IMR-90 (cell line): ENCODE measurements around the gene TEP1. TPM values are rescaled to one million over a fixed set of nuclear protein-coding genes. Genes with fewer than 3 reads are reported as not detected.
A peak's percentile ranks its signal among the peaks of the same experiment; 100 is the strongest.

Experiments
- ATAC-seq: fragments of 200-7000 bp; cut with Tn5 transposase; 2 replicates; pipeline ENCODE4 v1.9.1; 2020; ENCODE audit warnings: low read depth, mild to moderate bottlenecking, moderate library complexity
- BruUV-seq: library from RNA; stranded (reverse); fragments of 400-500 nt; replicated peaks from 2 replicates; lab custom pipeline; 2021; lab: Mats Ljungman, UMichigan
- CTCF ChIA-PET: fragments of 300-600 bp; formaldehyde crosslinking; extraction: SDS; loops from one replicate; lab custom pipeline; 2021; ENCODE audit warnings: antibody characterized with exemption; lab: Yijun Ruan, JAX
- POLR2A ChIA-PET: fragments of 300-600 bp; sonication (Branson Sonifier 250); formaldehyde crosslinking; loops from one replicate; lab custom pipeline; 2022; ENCODE audit warnings: antibody characterized with exemption; ENCODE audit not compliant: unreplicated experiment; lab: Charles Lee
- DNase-seq: peaks from one replicate; pipeline ENCODE4 v3.0.0; 2013
- H2AFZ ChIP-seq: replicated peaks from 2 replicates; pipeline ENCODE3; 2013; ENCODE audit warnings: low read length, mild to moderate bottlenecking; ENCODE audit not compliant: poor library complexity
- H2AK5ac ChIP-seq: 2 replicates; pipeline ENCODE4 v1.6.1; 2013; ENCODE audit warnings: low read depth, low read length, inconsistent platforms
- H2AK9ac ChIP-seq: replicated peaks from 2 replicates; pipeline ENCODE3; 2013; ENCODE audit warnings: mild to moderate bottlenecking, low read depth, low read length, moderate library complexity; ENCODE audit not compliant: poor library complexity
- H2BK120ac ChIP-seq: 2 replicates; pipeline ENCODE4 v1.6.1; 2013; ENCODE audit warnings: low read depth, low read length, inconsistent platforms
- H2BK15ac ChIP-seq: 3 replicates; pipeline ENCODE4 v1.6.1; 2013; ENCODE audit warnings: low read depth, low read length, inconsistent platforms
- H2BK20ac ChIP-seq: 2 replicates; pipeline ENCODE4 v1.6.1; 2013; ENCODE audit warnings: low read depth, mild to moderate bottlenecking, inconsistent platforms, low read length, moderate library complexity
- H2BK5ac ChIP-seq: 2 replicates; pipeline ENCODE4 v1.6.1; 2013; ENCODE audit warnings: mild to moderate bottlenecking, low read depth, low read length, inconsistent platforms; ENCODE audit not compliant: poor library complexity, severe bottlenecking
- H3K14ac ChIP-seq: replicated peaks from 2 replicates; pipeline ENCODE4 v1.6.1; 2013; ENCODE audit warnings: low read depth, low read length, inconsistent platforms
- H3K18ac ChIP-seq: 2 replicates; pipeline ENCODE4 v1.6.1; 2013; ENCODE audit warnings: low read depth, low read length, control low read depth
- H3K23ac ChIP-seq: 2 replicates; pipeline ENCODE4 v1.6.1; 2013; ENCODE audit warnings: low read depth, low read length, inconsistent platforms
- H3K27ac ChIP-seq: 2 replicates; pipeline ENCODE4 v1.5.1; 2013; ENCODE audit warnings: mild to moderate bottlenecking, control low read depth, low read length; ENCODE audit not compliant: insufficient read depth
- H3K27me3 ChIP-seq: 2 replicates; pipeline ENCODE4 v1.6.1; 2013; ENCODE audit warnings: low read length; ENCODE audit not compliant: control insufficient read depth, insufficient read depth
- H3K36me3 ChIP-seq: 2 replicates; pipeline ENCODE4 v1.6.1; 2013; ENCODE audit warnings: low read length, mixed read lengths; ENCODE audit not compliant: control insufficient read depth, insufficient read depth
- H3K4ac ChIP-seq: 2 replicates; pipeline ENCODE4 v1.6.1; 2013; ENCODE audit warnings: low read depth, low read length, inconsistent platforms
- H3K4me1 ChIP-seq: 2 replicates; pipeline ENCODE4 v1.6.1; 2013; ENCODE audit warnings: low read length, mixed read lengths; ENCODE audit not compliant: control insufficient read depth, insufficient read depth
- H3K4me2 ChIP-seq: 2 replicates; pipeline ENCODE4 v1.6.1; 2013; ENCODE audit warnings: low read depth, mild to moderate bottlenecking, control low read depth, low read length, moderate library complexity
- H3K4me3 ChIP-seq: 2 replicates; pipeline ENCODE4 v1.5.1; 2013; ENCODE audit warnings: low read depth, mild to moderate bottlenecking, control low read depth, low read length, moderate library complexity; ENCODE audit not compliant: insufficient read depth
- H3K56ac ChIP-seq: 2 replicates; pipeline ENCODE4 v1.6.1; 2013; ENCODE audit warnings: low read length, inconsistent platforms; ENCODE audit not compliant: insufficient read depth; ENCODE audit errors: extremely low read depth
- H3K79me1 ChIP-seq, 2 experiments: 2 replicates each; pipeline ENCODE4 v1.6.1; 2013; ENCODE audit warnings: low read length in 2 of 2, inconsistent platforms in 1 of 2, low read depth in 1 of 2
- H3K9ac ChIP-seq: 2 replicates; pipeline ENCODE4 v1.6.1; 2013; ENCODE audit warnings: low read depth, low read length, control low read depth
- H3K9me1 ChIP-seq: 2 replicates; pipeline ENCODE4 v1.6.1; 2013; ENCODE audit warnings: low read length, inconsistent platforms; ENCODE audit not compliant: insufficient read depth
- H3K9me3 ChIP-seq: 2 replicates; pipeline ENCODE4 v1.6.1; 2013; ENCODE audit warnings: low read length; ENCODE audit not compliant: control insufficient read depth, insufficient read depth
- H4K20me1 ChIP-seq: 2 replicates; pipeline ENCODE4 v1.6.1; 2013; ENCODE audit warnings: low read length, inconsistent platforms; ENCODE audit not compliant: insufficient read depth
- H4K5ac ChIP-seq: 2 replicates; pipeline ENCODE4 v1.6.1; 2013; ENCODE audit warnings: mild to moderate bottlenecking, low read depth, low read length, control low read depth
- H4K8ac ChIP-seq, 2 experiments: 2 replicates each; pipeline ENCODE4 v1.6.1; 2013; ENCODE audit warnings: low read depth in 2 of 2, low read length in 2 of 2, control low read depth in 1 of 2, inconsistent platforms in 1 of 2
- H4K91ac ChIP-seq: 2 replicates; pipeline ENCODE4 v1.6.1; 2013; ENCODE audit warnings: low read depth, low read length, inconsistent platforms; ENCODE audit not compliant: insufficient read depth
- BHLHE40 ChIP-seq: fragments of 150-350 bp; IDR thresholded peaks from 2 replicates; pipeline ENCODE4 v1.6.1; 2016; ENCODE audit warnings: mild to moderate bottlenecking, low read depth, low read length
- CHD1 ChIP-seq: IDR thresholded peaks from 2 replicates; pipeline ENCODE4 v1.6.1; 2012; ENCODE audit warnings: low read depth, low read length, improper control_type of control experiment
- FOS ChIP-seq: fragments of 150-350 bp; IDR thresholded peaks from 2 replicates; pipeline ENCODE4 v1.6.1; 2016; ENCODE audit warnings: low read depth, low read length
- MAZ ChIP-seq: IDR thresholded peaks from 2 replicates; pipeline ENCODE4 v1.6.1; 2012; ENCODE audit warnings: low read depth, mild to moderate bottlenecking, low read length, improper control_type of control experiment, moderate library complexity, borderline replicate concordance
- SMC3 ChIP-seq: fragments of 150-350 bp; IDR thresholded peaks from 2 replicates; pipeline ENCODE4 v1.6.1; 2016; ENCODE audit warnings: low read depth, mild to moderate bottlenecking, antibody characterized with exemption, low read length, moderate library complexity
- USF2 ChIP-seq: fragments of 150-350 bp; IDR thresholded peaks from 2 replicates; pipeline ENCODE4 v1.6.1; 2017; ENCODE audit warnings: mild to moderate bottlenecking, antibody characterized with exemption, low read length, low read depth
- WGBS, 2 experiments: methylation state at CpG; one replicate each; pipeline versions ENCODE4 v1.1.5 to v1.1.7; 2013; ENCODE audit warnings: missing lambda C conversion rate in 2 of 2; ENCODE audit not compliant: insufficient read length in 1 of 2; ENCODE audit errors: extremely low coverage in 2 of 2; 5-methylcytosine and 5-hydroxymethylcytosine counted together
- dilution Hi-C: fragments of 300-500 bp; cut with HindIII; formaldehyde crosslinking; loops from one replicate; pipeline ENCODE4 v1.14.3; 2018; ENCODE audit warnings: low sequenced_read_pairs; ENCODE audit not compliant: unreplicated experiment
- in situ Hi-C: fragments of 300-500 bp; cut with MboI; formaldehyde crosslinking; loops from 3 replicates; pipeline ENCODE4 v1.14.3; 2019; ENCODE audit warnings: low sequenced_read_pairs, inconsistent platforms, mixed read lengths
- intact Hi-C: fragments of 100-400 bp; cut with micrococcal nuclease; formaldehyde crosslinking; loops from 2 replicates; pipeline ENCODE4 v1.10.0; 2022
- polyA plus RNA-seq, 3 experiments: library from polyadenylated mRNA; depleted of rRNA; stranded (reverse); fragments of >200 nt; gene quantifications; 2 replicates each; pipeline ENCODE4 v1.2.3, GENCODE V29; 2012; ENCODE audit warnings: low replicate concordance in 1 of 3
- total RNA-seq: library from RNA; depleted of rRNA; stranded (reverse); fragments of >200 nt; gene quantifications from 2 replicates; pipeline ENCODE4 v1.2.3, GENCODE V29; 2012
- TF ChIP-seq, protein P1 (sequence below): conservative IDR thresholded peaks from 2 replicates; pipeline ENCODE4 v1.5.1; 2012; ENCODE audit warnings: mild to moderate bottlenecking, low read depth, low read length, improper control_type of control experiment
- TF ChIP-seq, protein P2 (sequence below): fragments of 150-350 bp; IDR thresholded peaks from 2 replicates; pipeline ENCODE4 v1.6.1; 2016; ENCODE audit warnings: low read depth, mild to moderate bottlenecking, low read length, moderate library complexity, borderline replicate concordance

The TEP1 gene
- total and polyA plus RNA-seq, 2 of the 4 experiments (the other 2 are of a cell fraction), result 10.7 to 12.4 TPM

GRCh38 chr14:20427231-20428009 is 14.1 kb upstream of the TEP1 start:
- no peaks in the 10 kb centered on the region for H4K20me1 ChIP-seq
- CTCF ChIA-PET, result interaction anchor here (0.6 kb wide), 1 partner anchor 85 kb away, joined by 3 read pairs; no protein-coding TSS in a partner anchor
- WGBS, 2 experiments, result 80% methylated on average over 1 of the region's 5 CpGs; no CpG with 5 or more reads in 1 of the 2 experiments

More at GRCh38 chr14:20427231-20428009, 14.1 kb upstream of the TEP1 start:
- Histone ChIP-seq H3K23ac (no peak overlapping the region), H3K4me2 (peak overlapping the region; percentile 77; the same call in 1 of the 2 replicates), H3K27ac (no peak overlapping the region), H4K91ac (0 out of 2 replicates have a peak overlapping the region, but pooled peaks have one; percentile 36), H2BK5ac (no peak overlapping the region), H3K56ac (no peak overlapping the region), H3K4ac (0 out of 2 replicates have a peak overlapping the region, but pooled peaks have one; percentile 51), H3K9me3 (no peaks in the 10 kb centered on the region), H3K18ac (no peak overlapping the region), H3K79me1 (no peaks in the 10 kb centered on the region), H4K5ac (peak overlapping the region; percentile 1; the same call in 1 of the 2 replicates), H3K9ac (no peak overlapping the region), H2BK120ac (no peak overlapping the region), H3K9me1 (no peaks in the 10 kb centered on the region), H3K4me3 (no peak overlapping the region), H2AFZ (peak overlapping the region; percentile 60), H2BK20ac (no peak overlapping the region), H2AK9ac (no peak overlapping the region), H3K36me3 (no peaks in the 10 kb centered on the region), H2BK15ac (0 out of 3 replicates have a peak overlapping the region, but pooled peaks have one; percentile 4), H4K8ac (peak overlapping the region; percentile 30 to 83; a peak in 3 of 4 replicates), H3K27me3 (peaks cover 1% of the 10 kb centered on the region; the same call in 1 of the 2 replicates), H2AK5ac (no peak overlapping the region; the same call in 1 of the 2 replicates), H3K14ac (0 out of 2 replicates have a peak overlapping the region, but pooled peaks have one; percentile 72), H3K4me1 (0 out of 2 replicates have a peak, but pooled peaks cover 2% of the 10 kb centered on the region)
- dilution Hi-C loops (no loop called here), in situ Hi-C loops (no loop called here), intact Hi-C loops (no loop called here)
- POLR2A ChIA-PET, result no interaction called here
- ATAC-seq (peak; percentile 91), DNase-seq (peak; percentile 71)
- no TSS peak for BruUV-seq
- no peak for TF ChIP-seq USF2
- no peak for TF ChIP-seq CHD1
- no peak for TF ChIP-seq SMC3
- peak; percentile 34; the same call in 1 of the 2 replicates for TF ChIP-seq FOS
- no peak for TF ChIP-seq BHLHE40
- TF ChIP-seq MAZ, result no peak
- TF ChIP-seq, protein P1, sequence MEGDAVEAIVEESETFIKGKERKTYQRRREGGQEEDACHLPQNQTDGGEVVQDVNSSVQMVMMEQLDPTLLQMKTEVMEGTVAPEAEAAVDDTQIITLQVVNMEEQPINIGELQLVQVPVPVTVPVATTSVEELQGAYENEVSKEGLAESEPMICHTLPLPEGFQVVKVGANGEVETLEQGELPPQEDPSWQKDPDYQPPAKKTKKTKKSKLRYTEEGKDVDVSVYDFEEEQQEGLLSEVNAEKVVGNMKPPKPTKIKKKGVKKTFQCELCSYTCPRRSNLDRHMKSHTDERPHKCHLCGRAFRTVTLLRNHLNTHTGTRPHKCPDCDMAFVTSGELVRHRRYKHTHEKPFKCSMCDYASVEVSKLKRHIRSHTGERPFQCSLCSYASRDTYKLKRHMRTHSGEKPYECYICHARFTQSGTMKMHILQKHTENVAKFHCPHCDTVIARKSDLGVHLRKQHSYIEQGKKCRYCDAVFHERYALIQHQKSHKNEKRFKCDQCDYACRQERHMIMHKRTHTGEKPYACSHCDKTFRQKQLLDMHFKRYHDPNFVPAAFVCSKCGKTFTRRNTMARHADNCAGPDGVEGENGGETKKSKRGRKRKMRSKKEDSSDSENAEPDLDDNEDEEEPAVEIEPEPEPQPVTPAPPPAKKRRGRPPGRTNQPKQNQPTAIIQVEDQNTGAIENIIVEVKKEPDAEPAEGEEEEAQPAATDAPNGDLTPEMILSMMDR, result no peak
- TF ChIP-seq, protein P2, sequence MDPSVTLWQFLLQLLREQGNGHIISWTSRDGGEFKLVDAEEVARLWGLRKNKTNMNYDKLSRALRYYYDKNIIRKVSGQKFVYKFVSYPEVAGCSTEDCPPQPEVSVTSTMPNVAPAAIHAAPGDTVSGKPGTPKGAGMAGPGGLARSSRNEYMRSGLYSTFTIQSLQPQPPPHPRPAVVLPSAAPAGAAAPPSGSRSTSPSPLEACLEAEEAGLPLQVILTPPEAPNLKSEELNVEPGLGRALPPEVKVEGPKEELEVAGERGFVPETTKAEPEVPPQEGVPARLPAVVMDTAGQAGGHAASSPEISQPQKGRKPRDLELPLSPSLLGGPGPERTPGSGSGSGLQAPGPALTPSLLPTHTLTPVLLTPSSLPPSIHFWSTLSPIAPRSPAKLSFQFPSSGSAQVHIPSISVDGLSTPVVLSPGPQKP, result no peak
